GM18520 (cell line): ENCODE measurements around the gene THAP7.
"Not testable (repeated sequence)": the region's sequence is repeated elsewhere in the genome, so short reads cannot be mapped to it uniquely, and the experiment has no call there.

Experiments used
- ATAC-seq: cut with Tn5 transposase; IDR thresholded peaks from one replicate; pipeline ENCODE4 v1.9.1; 2021; ENCODE audit not compliant: unreplicated experiment

Gene THAP7

GRCh38 chr22:20979940-20980453 is 21.9 kb downstream of the THAP7 start:
- no peak for ATAC-seq

DNA sequence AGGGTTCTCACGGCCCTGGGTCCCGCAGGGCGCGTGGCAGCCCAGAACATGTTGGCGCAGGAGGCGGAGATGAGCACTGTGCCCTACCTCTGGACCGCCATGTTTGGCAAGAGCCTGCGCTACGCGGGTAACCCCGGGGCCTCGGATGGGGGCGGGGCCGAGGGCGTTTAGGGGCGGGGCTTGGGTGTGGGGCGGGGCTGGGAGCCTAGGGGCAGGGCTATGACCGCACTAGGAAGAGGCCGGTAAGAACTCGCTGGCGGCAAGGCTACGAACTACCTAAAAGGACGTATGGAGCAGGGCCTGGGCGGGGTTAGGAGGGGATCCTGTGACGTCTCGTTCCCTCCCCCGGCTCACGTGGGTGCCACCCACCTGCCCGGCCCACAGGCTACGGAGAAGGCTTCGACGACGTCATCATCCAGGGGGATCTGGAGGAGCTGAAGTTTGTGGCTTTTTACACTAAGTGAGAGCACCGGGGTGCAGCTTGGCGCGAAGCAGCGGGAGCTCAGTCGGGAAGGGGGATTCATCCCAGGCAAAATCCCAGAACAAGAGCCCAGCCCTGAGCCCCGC is 22.6 kb downstream of the THAP7 start:
- ATAC-seq = no peak

DNA sequence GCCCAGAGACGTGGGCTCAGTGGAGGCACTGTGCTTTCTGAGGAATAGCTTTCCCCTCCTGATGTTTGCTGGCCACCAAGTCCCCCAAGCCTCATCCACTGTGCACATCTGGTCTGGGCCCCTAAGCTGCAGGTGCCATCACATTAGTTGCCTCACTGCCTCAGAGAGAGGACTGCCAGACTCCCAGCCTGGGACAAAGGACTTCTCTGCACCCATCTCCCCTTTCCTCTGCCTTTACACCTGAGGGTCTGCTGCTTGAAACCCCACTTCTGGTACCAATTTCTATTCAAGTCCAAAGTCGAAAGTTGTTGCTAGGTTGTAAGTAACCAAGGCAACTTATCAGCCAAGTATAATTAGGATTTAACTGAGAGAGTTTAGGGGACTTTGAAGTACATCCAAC is 23.5 kb downstream of the THAP7 start:
- ATAC-seq = no peak

- no peak for ATAC-seq
Observed at GRCh38 chr22:20977516-20978170, 24.3 kb downstream of the THAP7 start.

- ATAC-seq = no peak
Observed at GRCh38 chr22:20977019-20977418, 24.9 kb downstream of the THAP7 start.

DNA sequence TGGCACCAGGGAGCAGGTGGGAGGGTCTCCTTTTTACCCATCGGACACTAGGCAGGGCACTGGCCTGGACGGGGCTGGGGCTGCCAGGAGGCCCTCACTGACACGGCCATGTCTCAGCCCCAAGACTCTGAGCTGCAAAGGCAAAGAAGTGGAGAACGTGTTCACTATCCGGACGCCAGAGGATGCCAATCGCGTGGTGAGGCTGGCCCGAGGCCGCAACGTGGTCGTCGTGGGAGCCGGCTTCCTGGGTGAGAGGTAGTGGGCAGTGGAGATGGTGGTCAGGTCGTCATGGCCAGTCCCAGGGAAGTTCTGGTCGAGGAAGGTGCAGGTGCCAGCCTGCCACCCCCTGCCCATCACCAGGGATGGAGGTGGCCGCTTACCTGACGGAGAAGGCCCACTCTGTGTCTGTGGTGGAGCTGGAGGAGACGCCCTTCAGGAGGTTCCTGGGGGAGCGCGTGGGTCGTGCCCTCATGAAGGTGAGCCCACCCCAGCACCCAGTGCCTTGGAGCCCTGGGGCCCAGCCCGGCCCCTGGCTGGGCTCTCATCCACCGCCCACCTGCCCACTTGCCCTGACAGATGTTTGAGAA is 25.5 kb downstream of the THAP7 start:
- ATAC-seq = no peak

DNA sequence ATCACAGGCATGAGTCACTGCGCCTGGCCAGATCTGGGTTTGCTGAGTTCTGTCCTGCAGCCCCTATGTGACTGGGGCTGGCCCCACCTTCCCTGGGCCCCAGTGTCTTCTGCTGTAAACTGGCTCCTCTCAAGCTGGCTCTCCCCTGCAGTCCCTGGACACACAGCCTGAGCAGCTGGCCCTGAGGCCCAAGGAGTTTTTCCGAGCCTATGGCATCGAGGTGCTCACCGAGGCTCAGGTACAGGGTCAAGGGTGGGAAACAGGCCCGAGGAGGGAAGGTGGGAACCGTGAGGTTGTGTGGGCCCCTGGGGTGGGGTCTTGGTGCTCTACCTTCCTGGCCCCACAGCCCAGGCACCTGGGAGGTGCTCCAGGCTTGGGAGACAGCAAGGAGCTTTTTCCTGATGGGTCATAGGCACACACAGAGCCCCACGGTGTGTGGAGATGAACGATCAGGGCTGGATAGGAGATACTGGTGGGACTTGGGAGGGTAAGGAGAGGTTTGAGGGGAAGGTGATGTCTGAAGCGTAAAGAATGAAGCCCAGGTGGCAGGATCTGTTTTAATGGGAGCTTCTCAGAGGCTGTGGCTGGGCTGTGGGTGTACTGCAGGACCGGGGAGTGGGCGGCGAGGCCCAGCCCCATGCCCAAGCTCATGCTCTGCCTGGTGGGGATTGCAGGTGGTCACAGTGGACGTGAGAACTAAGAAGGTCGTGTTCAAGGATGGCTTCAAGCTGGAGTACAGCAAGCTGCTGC is 26.2 kb downstream of the THAP7 start:
- no peak for ATAC-seq

- no peak for ATAC-seq
Observed at GRCh38 chr22:20974336-20974955, 27.5 kb downstream of the THAP7 start.

DNA sequence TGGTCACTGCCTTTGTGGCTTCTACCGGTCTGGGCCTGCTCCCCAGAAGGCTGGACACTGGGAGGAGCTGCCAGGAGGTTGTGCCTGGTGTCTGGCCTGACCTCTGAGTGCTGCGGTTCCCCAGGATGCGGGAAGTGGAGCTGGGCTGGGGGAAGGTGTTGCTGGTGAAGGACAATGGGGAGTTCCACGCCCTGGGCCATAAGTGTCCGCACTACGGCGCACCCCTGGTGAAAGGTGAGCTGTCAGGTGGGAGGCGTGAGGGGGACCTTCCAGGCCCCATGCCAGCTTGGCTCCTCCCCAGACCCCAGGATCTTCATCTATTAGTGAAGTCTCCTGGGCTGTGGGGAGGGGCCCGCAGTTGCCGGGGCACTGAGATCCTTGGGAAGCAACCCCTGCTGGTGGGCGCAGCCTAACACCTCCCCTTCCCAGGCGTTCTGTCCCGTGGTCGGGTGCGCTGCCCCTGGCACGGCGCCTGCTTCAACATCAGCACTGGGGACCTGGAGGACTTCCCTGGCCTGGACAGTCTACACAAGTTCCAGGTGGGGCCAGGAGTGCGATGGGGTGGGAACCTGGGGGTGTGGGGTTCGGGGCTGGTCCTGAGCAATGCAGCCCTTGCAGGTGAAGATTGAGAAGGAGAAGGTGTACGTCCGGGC is 28.2 kb downstream of the THAP7 start:
- ATAC-seq = no peak

DNA sequence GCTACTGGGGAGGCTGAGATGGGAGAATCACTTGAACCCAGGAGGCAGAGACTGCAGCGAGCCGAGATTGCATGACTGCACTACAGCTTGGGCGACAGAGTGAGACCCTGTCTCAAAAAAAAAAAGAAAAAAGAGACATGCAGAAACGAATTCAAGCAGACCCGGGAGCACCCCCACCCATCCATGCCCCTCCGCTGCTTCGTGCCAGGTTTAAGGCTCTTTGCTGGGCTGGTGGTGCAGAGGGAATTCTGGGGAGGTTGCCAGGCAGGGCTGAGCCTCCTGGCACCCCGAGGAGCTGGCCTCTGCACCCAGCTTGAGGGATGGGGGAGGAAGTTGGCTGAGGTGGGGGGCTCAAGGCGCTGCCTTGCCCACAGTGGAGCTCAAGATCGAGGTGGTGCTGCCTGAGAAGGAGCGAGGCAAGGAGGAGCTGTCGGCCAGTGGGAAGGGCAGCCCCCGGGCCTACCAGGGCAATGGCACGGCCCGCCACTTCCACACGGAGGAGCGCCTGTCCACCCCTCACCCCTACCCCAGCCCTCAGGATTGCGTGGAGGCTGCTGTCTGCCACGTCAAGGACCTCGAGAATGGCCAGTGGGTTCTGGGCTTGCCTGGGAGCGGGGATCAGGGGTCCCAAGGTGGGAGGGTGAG is 28.9 kb downstream of the THAP7 start:
- ATAC-seq = no peak

DNA sequence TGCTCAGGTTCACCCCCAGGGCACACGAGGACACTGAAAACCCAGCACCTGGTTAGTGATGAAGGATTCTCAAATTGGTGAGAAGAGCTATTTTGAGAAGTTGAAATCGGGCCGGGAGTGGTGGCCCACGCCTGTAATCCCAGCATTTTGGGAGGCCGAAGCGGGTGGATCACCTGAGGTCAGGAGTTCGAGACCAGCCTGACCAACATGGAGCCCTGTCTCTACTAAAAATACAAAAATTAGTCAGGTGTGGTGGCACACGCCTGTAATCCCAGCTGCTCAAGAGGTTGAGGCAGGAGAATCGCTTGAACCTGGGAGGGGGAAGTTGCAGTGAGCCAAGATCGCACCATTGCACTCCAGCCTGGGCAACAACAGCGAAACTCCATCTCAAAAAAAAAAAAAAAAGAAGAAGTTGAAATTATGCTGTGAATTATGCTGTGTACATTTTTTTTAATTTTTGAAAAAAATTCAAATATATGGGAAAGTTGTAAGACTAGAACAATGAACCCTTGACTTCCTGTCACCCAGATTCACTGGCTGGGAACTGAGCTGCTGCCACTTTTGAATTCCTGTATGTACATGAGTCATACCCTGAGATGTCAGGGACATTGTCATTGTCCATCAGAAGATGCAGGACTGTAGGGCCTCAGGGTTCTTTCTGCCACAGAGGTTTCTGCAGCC is 29.8 kb downstream of the THAP7 start:
- ATAC-seq = not testable (repeated sequence)

GRCh38 chr22:20970939-20971657 is 30.8 kb downstream of the THAP7 start:
- ATAC-seq = no peak

DNA sequence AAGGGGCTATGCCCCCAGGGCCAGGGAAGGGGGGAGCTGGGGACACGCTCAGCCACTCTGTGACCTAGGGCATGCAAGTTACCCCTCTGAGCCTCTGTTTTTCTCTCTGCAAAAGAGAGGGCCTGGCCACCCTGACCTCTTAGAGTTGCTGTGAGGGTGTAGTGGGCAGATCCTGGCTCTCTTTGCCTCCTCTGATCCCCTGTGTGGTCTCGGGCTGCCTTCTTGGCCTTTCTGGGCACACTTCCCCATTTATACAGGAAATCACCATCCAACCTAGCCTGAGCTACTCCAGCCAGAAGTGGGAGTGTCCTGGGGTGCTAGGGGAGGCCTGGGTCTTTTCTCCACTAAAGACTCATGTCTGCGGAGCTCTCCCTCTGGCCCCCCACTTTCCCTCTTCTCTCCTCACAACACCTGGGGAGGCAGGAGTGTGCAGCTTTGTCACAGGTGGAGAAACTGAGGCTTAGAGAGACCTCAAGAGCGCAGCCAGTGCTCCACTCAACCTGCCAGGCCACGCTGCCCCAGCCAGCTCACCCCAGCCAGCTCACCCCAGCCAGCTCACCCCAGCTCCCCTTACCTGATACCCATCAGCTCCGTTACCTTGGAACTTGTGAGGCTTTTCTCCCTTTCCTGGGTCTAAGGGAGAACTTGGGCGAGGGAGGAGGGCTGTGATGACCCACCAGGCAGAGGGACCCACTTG is 33.5 kb downstream of the THAP7 start:
- ATAC-seq = no peak

DNA sequence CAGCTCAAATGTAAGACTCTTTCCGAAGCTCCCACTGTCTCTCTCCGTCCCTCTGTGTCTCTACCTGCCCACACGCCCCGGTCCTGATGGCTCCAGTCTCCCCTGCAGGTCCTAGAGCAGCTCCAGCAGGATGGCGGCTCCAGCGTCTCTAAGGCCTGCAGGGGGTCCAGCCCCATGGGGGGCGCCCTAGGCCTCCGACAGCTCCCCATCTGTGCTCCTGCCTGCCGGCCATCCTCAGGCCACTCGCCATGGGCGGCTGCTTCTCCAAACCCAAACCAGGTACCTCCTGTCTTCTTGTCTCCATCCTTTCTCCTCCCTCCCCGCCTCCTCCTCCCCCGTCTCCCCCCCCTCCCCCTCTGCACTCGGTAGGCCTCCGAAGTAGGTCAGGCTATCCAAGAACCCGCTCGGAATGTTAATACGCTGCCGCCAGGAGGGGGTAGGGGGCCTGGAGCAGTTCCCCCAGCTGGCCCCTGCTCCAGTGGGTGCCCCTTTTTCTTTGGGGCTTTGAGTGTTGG is 34.2 kb downstream of the THAP7 start:
- ATAC-seq = no peak

DNA sequence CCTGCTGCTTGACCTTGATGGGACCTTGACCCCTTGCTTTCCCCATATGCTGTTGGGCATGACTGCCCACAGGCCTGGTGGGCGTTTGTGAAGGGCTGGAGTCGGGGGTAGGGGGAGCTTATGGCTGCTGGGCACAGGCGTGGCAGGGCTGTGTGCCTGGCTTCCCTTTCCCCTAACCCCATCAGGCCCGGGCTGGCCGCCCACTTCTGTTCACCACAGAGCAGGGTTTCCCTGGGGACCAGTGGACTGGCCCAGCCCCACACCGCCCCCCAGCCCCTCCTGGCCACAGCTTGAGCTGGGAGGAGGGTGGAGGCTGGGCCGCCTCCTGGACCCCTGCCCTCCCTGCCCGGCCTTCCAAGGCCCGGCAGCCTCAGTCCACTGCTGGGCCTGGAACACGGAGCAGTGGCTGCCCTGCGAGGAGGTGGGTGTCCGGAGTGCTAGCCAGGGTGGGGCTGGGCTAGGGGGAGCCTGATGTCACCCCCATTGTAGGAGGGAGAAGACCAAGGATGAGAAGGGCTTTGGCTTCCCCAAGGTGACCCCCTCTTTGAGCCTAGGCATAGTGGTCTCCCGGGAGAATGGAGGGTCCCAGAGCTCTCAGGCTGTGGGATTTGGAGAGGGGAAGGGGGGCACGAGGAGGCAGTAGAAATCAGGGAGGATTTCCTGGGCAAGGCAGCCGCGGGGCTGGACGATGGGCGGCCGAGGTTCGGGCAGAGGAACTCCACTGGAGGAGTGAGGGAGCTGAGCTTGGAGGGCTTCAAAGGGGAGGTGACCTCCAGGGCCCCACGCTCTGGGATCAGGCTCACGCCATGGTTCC is 34.8 kb downstream of the THAP7 start, which contains the start of gene AIFM3:
Gene AIFM3 (plus strand): TSS at position 373 of the 814 bp plus-strand sequence. CDS start 690 bp downstream, outside the sequence.
- ATAC-seq = no peak

GRCh38 chr22:20965888-20966855 is 35.7 kb downstream of the THAP7 start:
- no peak for ATAC-seq
